Stromal cell of bone marrow (primary cell): Measurements from ENCODE around the gene L2HGDH.

Experiments
- DNase-seq: peaks from one replicate; pipeline ENCODE4 v3.0.0-alpha.2; 2012; ENCODE audit warnings: low read depth

L2HGDH gene

DNA sequence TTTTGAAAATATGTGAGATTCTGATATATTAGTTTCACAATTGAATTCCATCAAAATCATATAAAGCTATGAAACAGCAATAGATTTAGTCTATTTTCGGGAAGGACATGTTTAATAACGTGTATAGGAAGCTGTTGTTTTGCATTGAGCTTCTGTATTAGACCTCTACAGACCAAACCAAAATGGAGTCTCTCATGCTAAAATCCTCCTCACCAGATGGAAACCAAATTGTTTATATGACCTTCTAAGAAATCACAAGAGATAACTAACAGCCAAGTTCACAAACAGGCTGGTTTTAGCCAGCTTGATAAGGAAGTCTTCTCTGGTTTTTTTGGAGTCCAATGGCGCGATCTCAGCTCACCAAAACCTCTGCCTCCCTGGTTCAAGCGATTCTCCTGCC, 23.9 kb downstream of the L2HGDH start:
- no peak for DNase-seq

DNA sequence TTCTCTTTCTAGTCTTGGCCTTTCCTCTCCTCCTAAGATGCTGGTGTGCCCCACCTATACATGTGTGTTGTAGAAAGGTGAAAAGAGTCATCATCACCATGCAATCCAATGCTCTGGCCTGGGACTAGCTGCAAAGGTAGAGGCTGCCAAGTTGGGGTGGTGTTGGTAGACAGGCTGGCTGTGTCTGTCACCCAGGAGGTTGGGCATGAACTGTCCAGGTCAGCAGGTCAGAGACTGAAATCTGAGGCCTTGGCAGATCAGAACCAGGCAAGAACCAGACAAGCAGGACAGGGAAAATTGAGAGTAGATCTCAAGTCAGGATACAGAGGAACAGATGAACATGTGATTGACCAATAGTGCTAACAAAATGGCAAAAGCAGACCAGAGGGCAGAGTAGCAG, 26.2 kb downstream of the L2HGDH start:
- no peak for DNase-seq

DNA sequence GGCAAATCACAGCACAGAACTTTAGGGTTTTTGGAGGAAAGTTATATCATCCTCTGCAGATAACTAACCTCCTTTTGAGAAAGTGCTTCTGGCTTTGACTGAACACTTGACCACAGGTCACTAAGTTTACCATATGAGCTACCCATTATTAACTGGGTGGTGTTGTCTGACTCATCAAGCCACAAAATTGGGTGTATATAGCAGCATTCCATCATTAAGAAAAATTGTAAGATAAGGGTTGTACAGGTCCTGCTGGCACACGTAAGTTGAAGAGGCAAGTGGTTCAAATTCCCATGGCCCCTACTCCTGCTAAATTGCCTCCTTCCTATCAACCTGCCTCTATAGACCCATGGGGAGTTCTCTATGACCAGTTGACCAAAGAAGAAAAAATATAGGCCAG, 39.5 kb downstream of the L2HGDH start:
- DNase-seq, result no peak

DNA sequence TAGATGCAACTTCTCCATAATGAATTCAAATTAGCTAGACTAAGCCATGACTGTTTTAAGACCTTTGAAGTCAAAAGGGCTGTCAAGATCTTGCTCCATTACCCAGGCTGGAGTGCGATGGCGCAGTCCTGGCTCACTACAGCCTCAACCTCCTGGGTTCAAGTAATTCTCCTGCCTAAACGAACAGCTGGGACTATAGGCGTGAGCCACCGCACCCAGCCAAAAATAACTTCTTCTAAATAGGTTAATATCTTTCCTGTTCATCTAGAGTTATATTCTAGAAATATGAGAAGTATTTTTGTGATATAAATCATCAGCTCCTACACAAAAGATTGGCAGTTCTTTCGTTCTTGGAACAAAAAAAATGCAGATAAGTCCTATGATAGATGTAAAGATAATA, 41.1 kb downstream of the L2HGDH start:
- no peak for DNase-seq

DNA sequence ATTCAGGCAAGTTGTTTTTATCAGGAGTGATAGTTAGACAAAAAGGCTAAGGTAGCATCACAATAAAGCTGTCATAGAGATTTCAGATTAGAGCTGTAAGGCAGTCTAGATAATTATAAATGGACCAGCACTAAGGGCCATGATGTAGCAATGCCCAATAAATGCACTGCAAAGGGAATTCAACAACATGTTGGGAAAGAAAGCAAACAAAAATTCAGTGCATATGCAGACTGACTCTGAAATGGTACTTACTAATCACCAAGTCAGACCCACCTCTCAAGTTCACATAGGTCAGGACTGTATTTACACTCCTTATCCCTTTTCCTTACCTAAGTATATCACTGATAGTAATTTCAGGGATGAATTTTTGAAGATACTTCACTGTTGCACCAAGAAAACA, 47.0 kb downstream of the L2HGDH start:
- DNase-seq, result no peak

DNA sequence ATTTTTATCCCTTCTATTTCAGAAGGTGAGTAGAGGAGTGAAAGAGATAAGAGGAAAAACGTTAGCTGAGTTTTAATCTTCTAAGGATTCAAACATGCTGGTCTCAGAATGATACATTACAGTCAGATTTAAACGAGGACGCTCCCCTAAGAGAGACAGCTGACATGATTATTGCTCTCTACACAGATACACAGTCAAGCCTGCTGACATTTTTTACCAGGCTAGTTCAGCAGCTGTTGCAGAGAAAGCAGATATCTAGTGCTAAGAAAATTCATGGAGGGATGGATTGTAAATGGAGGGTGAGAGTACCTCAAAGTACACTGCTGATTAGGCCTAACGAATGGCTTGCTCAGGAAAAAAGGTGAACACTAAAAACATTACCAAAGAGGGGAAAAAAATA, 48.7 kb downstream of the L2HGDH start:
- no peak for DNase-seq

DNA sequence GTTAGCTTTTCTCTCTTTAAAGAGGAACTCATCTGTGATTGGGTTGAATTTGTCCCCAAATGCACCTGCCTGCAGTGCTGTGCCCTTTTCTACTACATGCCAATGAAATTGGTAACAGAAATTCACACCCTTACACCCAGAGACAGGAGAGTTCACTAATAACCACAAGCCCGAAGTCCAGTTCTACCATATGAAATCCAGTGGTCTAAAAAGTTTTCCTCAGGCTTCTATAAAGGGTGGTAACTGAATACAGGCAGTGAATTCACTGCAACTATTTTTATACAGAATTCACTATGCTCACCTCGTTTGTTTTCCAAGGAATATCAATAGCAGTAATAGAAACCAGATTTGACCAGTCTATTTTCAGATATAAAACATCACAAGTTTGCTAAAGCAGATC, 49.2 kb downstream of the L2HGDH start:
- no peak for DNase-seq

DNA sequence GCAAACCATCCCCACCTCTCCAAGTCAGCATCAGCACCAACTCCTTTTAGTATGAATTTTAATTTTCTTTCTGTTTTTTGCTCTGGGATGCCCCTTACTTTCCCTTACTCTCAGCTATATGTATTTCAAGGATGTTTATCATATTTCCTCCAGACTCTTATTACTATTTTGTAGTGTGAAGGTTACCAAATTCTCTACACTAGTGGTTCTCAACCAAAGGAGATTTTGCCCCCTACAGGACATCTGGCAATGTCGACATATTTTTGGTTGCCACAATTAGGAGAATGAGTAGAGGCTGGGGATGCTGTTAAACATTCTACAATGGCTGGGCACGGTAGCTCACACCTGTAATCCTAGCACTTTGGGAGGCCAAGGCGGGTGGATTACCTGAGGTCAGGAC, 51.5 kb downstream of the L2HGDH start:
- DNase-seq, result peak; percentile 27

DNA sequence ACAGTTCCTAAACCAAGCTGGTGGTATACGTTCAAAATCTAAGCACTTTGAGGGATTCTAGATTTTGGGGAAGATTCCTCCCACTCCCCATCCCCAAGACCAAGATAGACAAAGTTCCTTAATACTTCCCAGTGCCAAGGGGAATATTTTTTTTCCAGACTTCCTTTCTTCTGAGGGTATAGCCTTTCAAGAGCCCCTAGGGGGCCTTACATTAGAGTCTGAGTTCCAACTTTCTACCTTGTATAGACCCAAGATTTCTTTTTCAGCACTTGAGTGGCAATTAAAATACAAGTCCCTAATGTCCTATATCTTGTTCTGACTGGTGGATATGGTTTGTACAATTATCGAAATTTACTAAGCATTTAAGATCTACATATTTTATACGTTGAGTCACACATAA, 52.0 kb downstream of the L2HGDH start:
- no peak for DNase-seq

DNA sequence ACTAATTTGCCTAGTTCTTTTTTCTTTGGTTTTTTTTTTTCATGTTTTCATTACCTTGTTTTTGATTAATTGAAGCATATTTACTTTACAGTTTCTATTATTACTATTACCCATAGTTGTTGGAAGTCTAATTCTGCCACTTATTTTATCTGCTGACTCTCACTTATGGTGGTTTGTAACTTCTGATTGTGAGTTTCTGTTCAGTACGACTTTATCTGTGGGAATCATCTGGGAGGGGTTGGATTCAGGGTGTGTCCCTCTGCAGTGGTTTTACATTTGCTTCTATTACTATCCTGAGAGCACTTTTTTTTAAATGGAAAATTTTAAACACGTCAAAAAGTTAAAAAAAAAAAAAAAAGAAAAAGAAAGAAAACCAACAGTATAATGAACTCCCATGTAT, 54.3 kb downstream of the L2HGDH start:
- peak; percentile 2 for DNase-seq

DNA sequence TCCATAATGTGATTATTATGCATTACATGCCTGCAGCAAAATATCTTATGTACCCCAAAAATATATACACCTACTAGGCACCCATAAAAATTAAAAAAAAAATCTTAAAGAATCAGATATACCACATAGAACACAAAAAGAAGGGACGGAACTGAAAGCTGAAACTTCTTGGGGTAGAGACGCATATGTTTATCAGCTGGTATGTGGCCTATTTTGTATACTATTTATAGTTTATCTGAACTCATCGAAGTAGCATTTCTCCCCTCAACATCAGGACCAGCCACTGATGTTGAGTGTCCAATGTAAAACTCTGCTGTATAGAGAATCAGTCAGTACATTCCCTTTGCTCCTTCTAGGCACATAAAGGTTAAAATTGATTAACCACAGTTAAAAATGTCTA, 57.8 kb downstream of the L2HGDH start:
- no peak for DNase-seq

DNA sequence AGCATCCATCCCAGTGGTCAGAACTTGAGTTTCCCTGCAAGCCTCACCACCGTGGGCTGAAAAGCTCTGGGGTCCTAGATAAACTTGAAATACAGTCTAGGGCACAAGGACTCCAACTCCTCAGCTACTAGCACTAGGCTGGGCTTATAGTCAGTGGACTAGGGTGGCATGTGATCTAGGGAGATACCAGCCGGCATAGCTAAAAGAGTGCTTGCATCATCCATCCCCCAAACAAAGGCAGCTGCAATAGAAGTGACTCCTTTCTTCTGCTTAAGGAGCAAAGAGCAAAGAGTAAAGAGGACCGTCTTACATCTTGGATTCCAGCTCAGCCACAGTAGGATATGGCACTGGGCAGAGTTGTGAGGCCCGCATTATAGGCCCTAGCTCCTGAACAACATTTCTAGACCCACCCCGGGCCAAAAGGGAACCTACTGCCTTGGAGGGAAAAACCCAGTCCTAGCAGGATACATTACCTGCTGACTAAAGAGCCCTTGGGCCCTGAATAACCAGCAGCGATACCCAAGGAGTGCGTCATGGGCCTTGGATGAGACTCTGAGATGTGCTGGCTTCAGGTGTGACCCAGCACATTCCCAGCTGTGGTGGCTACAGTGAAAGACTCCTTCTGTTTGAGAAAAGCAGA, 62.8 kb downstream of the L2HGDH start:
- no peak for DNase-seq

DNA sequence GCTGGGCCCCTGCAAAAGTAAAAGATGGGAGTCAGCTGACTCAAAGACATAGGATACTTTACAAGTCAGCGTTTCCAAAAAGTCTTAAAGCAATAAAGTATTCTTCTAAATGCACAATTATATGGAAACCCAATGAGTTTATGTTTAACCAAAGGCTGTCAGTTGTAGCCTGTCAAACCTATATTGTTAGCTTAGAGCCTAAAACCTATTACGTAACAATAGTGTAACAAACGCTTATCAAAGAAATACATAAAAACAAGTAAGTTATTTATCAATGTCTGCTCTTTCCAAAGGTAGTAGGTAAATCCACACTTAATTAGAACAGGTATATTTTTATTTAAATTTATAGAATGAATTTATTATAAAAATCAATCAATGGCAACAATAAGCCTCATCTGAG, 64.8 kb downstream of the L2HGDH start:
- DNase-seq, result no peak

DNA sequence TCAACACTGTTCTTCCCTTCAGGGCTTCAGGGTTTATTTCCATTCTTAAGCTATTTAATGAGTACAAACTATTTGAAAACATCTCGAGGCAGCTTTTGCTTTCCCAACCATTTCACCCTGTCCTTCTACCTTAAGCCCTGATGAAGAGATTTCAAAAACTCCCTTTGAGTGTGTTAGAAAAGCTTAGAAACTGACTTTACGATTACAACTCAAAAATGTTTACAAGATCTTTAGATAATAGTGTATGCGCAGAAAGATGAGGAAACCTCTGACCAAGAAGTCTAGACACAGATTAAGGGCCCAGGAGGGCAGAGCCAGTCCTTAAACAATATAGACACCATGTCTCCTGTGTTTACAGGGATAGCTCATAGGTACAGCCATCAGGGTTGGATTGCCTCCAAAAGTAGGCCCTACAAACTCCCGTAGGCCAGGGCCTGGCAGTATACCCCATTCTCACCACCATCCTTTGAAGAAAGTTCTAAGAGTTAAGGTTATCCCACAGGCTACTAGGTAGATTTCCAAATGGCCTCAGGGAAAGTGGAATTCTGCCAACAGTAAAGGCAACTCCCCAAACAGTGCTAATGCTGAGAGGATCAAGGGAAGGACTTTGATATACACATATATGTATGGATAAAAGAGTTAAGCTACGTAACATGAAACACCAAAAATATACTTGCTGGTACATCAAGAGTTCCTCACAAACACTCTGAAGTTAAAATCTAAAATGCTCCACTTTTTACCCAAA, 69.3 kb downstream of the L2HGDH start:
- DNase-seq, result no peak

DNA sequence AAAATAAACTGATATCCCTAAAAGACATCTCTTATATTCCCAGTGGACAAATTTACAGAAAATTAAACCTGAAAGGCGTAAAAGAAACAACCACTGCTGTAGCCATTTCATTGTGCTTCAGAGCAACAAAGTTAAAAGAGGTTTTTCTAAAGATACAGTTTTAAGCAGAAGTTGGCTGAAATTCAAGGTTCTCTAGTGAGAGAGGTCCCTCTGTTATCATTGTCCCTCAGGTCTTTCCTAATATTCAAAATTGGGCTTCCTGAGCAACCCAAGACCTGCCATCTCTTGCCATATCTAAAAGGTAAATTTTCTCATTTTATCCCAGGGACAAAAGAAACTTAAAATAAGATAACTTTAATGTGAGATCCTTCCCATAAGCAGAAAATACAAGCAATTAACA, 69.9 kb downstream of the L2HGDH start:
- DNase-seq, result no peak

DNA sequence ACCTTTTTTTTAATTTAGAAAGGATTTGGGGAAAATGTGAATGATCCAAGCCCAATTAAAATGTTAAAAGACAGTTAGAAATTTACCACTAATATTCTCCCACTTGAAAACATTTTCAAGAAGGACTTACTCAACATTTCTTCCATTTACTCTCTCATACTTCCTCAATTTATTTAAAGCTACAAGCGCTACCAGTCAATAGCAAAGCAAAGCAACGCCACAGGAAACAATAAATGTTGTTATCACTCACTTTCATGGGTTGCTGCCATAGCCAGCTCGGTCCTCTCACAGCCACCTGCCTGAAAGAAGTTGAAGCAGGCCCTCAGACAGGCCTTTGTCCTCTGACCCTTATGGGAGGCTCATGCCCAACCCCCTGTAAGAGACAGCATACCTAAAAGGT, 74.6 kb downstream of the L2HGDH start:
- DNase-seq, result no peak

DNA sequence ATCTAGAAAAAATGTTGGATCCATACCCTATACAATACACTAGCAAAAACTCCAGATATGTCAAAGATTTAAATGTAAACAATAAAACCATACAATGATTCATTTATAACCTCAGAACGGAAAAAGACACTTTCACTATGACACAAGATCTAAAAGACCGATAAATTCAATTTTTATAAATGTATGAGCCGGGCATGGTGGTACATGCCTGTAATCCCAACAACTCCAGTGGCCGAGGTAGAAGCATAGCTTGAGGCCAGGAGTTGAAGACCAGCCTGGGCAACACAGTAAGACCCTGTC, 78.1 kb downstream of the L2HGDH start:
- DNase-seq, result no peak

DNA sequence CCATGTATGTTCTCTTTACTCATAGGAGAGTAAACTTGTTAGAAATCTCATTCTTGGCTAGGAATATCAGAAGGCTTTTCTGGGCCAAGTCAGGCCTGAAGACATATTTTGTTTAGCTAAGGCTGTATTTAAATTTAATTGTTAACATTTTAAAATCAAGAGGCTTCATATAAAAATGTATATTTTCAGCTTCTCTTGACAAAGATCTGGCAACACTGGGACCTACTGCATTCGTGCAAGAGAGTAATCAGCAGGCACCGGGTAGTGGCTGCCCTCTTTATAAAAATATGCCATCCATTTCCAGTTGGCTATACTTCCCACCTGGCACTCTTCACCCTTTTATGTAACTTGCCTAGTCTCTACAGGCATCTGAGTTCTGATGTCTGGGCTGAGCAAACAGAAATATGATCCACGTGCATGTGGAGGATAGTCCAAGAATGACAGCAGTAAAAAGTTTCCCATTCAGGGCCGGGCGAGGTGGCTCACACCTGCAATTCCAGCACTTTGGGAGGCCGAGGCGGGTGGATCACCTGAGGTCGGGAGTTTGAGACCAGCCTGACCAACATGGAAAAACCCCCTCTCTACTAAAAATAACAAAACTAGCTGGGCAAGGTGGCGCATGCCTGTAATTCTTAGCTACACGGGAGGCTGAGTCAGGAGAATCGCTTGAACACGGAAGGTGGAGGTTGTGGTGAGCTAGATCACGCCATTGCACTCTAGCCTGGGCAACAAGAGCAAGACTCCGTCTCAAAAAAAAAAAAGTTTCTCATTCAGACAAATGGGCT, 78.7 kb downstream of the L2HGDH start:
- DNase-seq, result no peak

DNA sequence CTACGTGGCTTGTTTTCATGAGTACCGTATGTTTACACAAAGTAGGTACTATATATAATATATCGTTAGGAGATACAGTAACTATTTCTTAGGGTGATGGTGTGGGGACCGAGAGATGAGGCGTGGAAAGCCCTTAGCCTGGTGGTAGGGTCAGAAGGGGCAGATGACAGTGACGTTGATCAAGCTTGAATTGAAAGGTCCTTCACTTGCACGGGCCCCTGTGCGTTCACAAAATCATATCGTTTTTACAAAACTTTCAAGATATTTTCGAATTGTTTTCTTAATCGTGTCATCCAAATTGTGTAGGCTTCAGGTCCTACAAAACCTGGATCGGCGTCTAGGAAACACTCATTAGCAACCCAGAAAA, 79.8 kb downstream of the L2HGDH start:
- no peak for DNase-seq

DNA sequence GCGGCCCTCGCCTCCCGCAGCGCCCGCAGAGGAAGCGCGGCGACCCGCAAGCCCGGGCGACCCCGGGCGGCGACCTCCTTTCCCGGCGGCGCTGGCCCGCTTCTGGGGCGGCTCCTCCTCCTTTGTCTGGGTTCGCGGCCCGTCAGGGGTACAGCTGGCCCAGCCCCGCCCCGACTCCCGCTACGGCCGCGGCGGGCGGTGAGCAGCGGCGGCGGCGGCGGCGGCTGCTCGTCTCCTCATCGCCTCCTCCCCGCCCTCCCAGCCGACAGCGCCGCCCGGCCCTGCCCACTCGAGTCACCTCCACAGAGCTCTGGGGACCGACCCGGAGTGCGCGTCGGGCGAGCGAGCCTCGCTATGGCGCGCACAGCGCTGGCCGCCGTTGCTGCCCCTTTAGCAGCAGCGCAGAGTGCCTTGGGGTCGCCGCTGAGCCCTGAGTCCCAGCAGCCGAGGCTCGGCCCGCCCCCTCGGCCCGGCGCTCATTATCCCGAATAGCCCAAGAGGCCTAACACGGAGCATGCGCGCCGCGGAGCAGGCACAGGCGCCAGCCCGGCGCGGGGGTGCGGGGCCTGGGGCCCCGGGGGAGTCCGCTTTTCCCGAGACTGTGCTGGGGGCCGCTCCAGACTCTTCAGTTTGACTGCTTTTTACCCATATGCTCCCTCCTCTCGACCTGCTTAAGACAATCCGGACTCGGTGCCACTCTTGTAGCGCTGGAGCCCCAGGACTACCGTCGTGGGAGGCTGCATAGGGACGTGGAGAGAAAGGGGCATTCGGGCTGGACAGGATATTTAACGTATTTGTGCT, 80.4 kb downstream of the L2HGDH start, which contains the start of gene SOS2:
SOS2 (minus strand) TSS at position 104 of the 801 bp plus-strand sequence. CDS start 295 bp downstream, outside the sequence.
- DNase-seq, result peak; percentile 77

DNA sequence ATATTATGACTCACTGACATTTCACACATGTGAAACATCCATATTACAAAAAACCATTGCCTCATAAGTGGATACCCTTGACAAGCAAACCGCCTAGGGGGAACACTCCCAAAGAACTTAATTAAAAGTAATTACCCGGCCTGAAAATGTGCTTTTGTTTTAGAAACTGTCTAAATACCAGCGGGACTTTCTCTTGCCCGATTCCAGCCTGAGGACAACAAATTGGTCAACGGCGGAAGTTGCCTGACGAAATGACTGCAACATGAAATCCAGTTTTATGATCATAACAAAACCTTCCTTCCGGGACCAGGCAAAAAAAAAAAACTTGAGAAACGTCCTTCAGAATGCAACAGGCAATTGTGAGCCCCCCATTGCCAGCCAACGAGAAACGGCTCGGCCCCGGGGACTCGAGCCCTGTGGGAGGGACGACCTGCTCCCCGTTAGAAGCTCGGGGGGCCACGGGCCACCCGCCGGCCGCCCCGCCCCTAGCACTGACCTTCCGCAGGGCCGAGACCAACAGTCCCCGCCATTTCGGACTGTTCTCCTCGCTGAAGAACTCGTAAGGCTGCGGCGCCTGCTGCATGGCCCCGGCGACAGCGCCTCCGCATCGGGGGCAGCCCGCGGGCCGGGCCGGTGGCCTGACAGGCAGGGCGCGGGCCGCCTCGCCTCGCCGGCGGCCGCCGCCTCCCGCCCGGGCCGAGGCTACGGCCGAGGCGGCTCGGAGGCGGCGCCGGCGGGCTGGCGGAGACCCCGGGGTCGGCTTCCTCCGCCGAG, 81.1 kb downstream of the L2HGDH start:
- peak; percentile 31 for DNase-seq

DNA sequence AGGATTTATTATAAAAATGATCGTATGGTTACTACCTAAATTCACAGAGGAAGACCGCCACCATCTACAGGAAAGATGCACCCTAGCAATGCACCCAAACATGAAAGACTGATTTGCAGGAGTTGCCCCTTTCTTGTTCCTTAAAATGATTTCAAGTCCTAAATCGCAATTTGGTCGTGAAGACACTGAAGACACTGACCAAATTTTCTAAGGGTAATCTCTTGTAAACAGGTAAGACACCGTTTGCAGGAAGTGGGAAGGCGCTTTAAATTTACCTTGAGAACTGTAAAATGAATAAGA, 81.7 kb downstream of the L2HGDH start:
- no peak for DNase-seq
